GM21423 (cell line): ENCODE results near the gene TM2D1.
A peak's percentile ranks its signal among the peaks of the same experiment; 100 is the strongest.

Experiments used
- ATAC-seq: cut with Tn5 transposase; IDR thresholded peaks from one replicate; pipeline ENCODE4 v1.9.1; 2021; ENCODE audit warnings: mild to moderate bottlenecking, moderate library complexity; ENCODE audit not compliant: unreplicated experiment

Gene TM2D1

GRCh38 chr1:61645476-61645875, 79.5 kb downstream of the TM2D1 start:
- ATAC-seq = no peak

DNA sequence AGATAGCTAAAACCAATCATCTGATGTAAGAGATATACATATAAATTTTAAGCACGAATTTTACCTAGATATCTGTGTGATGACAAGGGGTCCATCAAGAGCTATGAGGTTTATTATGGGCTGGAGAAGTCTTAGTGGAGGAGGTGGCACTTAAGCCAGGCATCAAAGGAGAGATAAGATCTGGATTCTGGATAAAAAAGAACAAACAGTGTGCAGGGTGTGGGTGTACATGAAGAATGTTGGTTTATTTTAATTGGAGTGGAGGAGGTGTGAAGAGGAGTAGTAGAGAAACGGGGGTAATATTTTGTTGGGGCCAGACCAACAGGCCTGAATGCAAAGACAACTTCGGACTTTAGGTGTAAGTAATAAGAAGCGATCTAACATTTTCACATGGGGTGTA, 80.6 kb downstream of the TM2D1 start:
- no peak for ATAC-seq

GRCh38 chr1:61642475-61643232, 82.3 kb downstream of the TM2D1 start:
- ATAC-seq = no peak

GRCh38 chr1:61641578-61642336, 83.2 kb downstream of the TM2D1 start:
- peak; percentile 99 for ATAC-seq

GRCh38 chr1:61640531-61641530, 84.1 kb downstream of the TM2D1 start:
- ATAC-seq = no peak

- ATAC-seq = no peak
Measured at GRCh38 chr1:61639608-61640336, 85.2 kb downstream of the TM2D1 start.

DNA sequence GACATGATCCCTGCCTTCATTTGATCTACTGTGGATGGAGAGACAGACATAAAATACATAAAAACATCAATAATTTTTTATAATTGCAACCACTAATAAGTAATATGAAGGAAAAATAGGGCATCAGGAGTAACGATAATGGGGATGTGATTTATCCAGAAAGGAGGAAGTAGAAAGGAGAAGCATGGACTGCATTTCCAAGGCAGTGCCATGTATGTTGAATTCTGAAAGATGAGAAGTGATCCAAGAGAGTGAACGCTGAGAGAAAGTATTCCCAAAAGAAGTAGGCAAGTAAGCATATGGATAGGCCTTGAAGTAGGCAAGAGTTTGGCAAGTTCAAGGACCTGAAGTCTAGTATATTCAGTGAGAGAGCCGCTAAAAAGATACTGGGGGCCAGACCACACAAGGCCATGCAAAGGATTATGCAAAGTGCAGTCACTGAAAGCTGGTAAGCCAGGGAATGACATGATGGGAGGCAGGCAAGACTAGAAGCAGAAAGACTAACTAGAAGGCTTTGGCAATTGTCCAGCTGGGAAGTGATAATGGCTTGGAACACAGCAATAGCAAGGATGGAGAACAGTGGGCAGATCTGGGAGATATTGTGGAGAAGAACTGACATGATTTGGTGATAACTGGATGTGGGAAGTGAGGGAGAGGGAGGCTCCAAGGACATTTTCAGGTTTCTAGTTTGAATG, 85.9 kb downstream of the TM2D1 start:
- no peak for ATAC-seq

- no peak for ATAC-seq
Measured at GRCh38 chr1:61638296-61638695, 86.6 kb downstream of the TM2D1 start.

DNA sequence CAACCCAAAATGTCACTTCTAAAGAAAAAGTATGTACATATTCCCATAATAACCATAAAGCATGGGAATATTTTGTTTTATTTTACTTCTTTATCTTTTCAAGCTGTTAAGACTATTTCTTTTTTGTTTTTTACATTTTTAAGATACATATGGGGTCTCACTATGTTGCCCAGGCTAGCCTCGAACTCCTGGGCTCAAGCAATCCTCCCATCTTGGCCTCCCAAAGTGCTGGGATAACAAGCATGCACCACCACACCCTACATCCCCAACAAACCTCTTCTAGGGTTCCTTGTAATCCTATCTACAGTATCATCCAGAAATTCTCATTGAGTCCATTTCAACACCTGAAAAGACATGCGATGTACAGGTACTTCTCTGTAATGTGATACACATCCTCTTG, 87.5 kb downstream of the TM2D1 start:
- ATAC-seq = no peak

DNA sequence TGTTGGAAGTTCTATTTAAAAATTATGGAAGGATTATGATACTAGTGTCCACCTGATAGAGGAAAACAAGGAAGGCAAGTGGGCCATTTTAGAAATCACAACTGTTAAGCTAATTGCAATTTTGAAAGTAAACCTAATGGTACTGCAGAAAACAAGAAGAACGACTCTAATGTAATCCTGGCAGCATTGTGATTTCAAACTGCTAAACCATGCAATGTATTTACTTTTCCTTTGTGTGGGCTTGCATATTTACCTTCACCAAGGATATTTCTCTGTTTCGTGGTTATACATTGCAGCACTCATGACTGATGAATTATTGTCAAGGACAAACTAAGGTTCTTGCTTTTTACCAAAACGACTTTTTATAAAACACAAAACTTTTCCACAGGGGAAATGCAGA, 88.1 kb downstream of the TM2D1 start:
- no peak for ATAC-seq

GRCh38 chr1:61636376-61636775, 88.6 kb downstream of the TM2D1 start:
- no peak for ATAC-seq

- ATAC-seq = no peak
Measured at GRCh38 chr1:61635557-61635956, 89.4 kb downstream of the TM2D1 start.

GRCh38 chr1:61631436-61631835, 93.5 kb downstream of the TM2D1 start:
- no peak for ATAC-seq
